Motor neuron (in vitro differentiated cells): Measurements from ENCODE around the gene GREB1. TPM values are rescaled to one million over a fixed set of nuclear protein-coding genes. Genes with fewer than 3 reads are reported as not detected.
A peak's percentile ranks its signal among the peaks of the same experiment; 100 is the strongest.

Source experiments
- ATAC-seq, 8 experiments: fragments of 200-7000 bp; cut with Tn5 transposase; replicated peaks in 6 of 8; 2 replicates each; pipeline ENCODE4 v1.8.0; 2021; ENCODE audit warnings: mild to moderate bottlenecking in 8 of 8, moderate library complexity in 8 of 8
- H3K27ac ChIP-seq, 2 donors: fragments of 250-450 bp; sonication (Bioruptor Pico); 2 replicates each; pipeline ENCODE4 v1.9.0; 2021; ENCODE audit warnings: antibody characterized with exemption in 2 of 2, mild to moderate bottlenecking in 2 of 2, moderate library complexity in 1 of 2
- H3K4me1 ChIP-seq, 2 donors: fragments of 250-450 bp; sonication (Bioruptor Pico); replicated peaks in 1 of 2; 2 replicates each; pipeline ENCODE4 v1.6.1; 2021; ENCODE audit warnings: antibody characterized with exemption in 2 of 2, mild to moderate bottlenecking in 2 of 2, moderate library complexity in 1 of 2
- H3K4me3 ChIP-seq, 5 donors: fragments of 250-450 bp; sonication (Bioruptor Pico); 2 replicates each; pipeline ENCODE4 v1.9.0; 2021; ENCODE audit warnings: antibody characterized with exemption in 5 of 5, mild to moderate bottlenecking in 5 of 5, moderate library complexity in 4 of 5
- WGBS, 10 experiments: fragments of 450-650 bp; shearing (Covaris generic); methylation state at CpG; one replicate each; pipeline ENCODE4 v1.0.0; 2022; 5-methylcytosine and 5-hydroxymethylcytosine counted together
- in situ Hi-C, 9 experiments: fragments of 400-800 bp; cut with MboI; loops; one replicate each; pipeline ENCODE4 v1.15.0; 2021; ENCODE audit warnings: low sequenced_read_pairs in 9 of 9, low pct_unique_long_range_greater_than_20kb in 2 of 9; ENCODE audit not compliant: unreplicated experiment in 9 of 9
- total RNA-seq, 8 experiments: library from RNA; unstranded; fragments of 300-600 nt; gene quantifications; 2 replicates each; pipeline versions ENCODE4 v1.2.3 to v1.2.4, GENCODE V29; 2022

GREB1 gene
- total RNA-seq, 8 experiments from 2014 or later: 1.1 to 78.6 (median 16.0) TPM

- H3K27ac ChIP-seq: no peak overlapping the region
- in situ Hi-C loops: loop anchor here in 3 of 9 experiments (25.0 kb wide), 2 partner anchors 108 to 258 kb away; no protein-coding TSS in a partner anchor
- 40 to 100% (median 65%) methylated on average over 1 to 4 of the region's 13 CpGs; no CpG with 5 or more reads in 3 of the 10 experiments for WGBS, 10 experiments
Observed at GRCh38 chr2:11679486-11680181, 145.8 kb downstream of the GREB1 start.

DNA sequence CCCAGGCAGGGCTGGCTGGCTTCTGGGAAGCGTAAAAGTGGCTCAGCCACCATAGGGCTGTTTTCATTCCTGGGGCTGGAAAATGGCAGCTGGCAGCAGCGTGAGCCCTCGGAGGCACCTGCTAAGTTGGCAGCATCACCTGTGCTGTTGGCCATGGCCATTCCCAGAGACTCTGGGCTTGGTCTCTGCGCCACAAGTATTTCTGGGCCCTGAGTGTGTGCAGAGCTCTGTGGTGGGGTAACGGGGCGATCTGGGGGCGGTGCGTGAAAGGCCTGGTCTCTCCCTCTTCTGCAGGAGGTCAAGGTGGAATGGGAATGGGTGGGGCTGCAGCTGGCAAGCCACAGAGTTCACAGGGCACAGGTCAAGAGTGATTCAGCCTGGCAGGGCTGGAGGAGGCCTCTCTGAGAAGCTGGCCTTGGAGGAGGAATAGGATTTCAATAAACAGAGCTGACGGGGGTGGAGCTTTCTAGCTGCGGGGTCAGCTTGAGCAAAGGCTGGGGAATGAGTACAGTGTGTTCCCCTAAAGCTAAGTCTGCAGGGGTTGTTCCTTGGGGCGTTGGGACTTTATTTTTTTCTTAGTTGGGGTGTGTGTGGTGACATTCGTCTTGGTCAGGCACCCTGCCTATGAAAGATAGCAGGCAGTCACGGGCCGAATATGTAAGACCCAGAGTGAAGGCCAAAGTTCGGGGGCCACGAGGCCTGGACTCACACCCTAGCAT, 146.5 kb downstream of the GREB1 start:
- 50 to 90% (median 72%) methylated on average over 2 to 10 of the region's 16 CpGs; no CpG with 5 or more reads in 4 of the 10 experiments for WGBS, 10 experiments
- no peak for ATAC-seq
- Histone ChIP-seq H3K27ac (no peak overlapping the region), H3K4me3 (no peak overlapping the region), H3K4me1 (peaks cover 0 to 7% of the 10 kb centered on the region in 2 donors)
- in situ Hi-C loops: loop anchor here in 3 of 9 experiments (25.0 kb wide), 2 partner anchors 107 to 257 kb away; no protein-coding TSS in a partner anchor

More at GRCh38 chr2:11679486-11680181, 145.8 kb downstream of the GREB1 start:
- no peak for ATAC-seq
- Histone ChIP-seq H3K4me3 (no peak overlapping the region), H3K4me1 (peaks cover 0 to 7% of the 10 kb centered on the region in 2 donors)

DNA sequence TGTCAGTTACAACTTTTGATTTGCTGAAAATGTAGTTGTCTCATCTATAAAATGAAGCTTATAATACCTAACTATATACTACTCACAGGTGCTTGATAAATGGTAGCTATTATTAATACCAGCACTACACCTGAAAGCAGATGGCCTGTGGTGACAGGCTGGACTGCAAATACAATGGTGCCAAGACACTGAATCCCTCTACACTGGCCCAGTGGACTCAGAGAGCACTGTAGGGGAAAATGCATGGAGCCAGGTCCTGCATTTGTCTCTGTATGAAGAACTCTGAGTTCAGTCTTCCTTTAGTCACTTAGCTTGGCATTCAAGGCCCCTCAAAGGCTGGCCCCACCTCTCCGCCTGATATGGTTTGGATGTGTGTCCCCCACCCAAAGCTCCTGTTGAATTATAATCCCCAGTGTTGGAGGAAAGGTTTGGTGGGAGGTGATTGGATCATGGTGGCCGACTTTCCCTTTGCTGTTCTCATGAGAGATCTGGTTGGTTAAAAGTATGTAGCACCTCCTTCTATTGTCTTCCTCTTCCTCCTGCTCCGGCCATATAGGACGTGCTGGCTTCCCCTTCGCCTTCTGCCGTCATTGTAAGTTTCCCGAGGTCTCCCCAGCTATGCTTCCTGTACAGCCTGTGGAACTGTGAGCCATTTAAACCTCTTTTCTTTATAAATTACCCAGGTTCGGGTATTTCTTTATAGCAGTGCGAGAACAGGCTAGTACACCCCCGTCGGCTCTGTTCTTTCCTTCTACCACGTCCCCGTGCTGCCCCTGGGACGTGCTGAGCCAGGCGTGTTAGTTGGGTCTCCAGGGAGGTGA, 147.3 kb downstream of the GREB1 start:
- 50 to 100% (median 86%) methylated on average over 1 to 15 of the region's 15 CpGs; no CpG with 5 or more reads in 1 of the 10 experiments for WGBS, 10 experiments
- no peak overlapping the region for H3K4me3 ChIP-seq
- H3K27ac ChIP-seq: no peak overlapping the region
- peaks cover 0 to 7% of the 10 kb centered on the region in 2 donors for H3K4me1 ChIP-seq
- ATAC-seq: no peak
- in situ Hi-C loops: loop anchor here in 3 of 9 experiments (25.0 kb wide), 2 partner anchors 106 to 256 kb away; no protein-coding TSS in a partner anchor

DNA sequence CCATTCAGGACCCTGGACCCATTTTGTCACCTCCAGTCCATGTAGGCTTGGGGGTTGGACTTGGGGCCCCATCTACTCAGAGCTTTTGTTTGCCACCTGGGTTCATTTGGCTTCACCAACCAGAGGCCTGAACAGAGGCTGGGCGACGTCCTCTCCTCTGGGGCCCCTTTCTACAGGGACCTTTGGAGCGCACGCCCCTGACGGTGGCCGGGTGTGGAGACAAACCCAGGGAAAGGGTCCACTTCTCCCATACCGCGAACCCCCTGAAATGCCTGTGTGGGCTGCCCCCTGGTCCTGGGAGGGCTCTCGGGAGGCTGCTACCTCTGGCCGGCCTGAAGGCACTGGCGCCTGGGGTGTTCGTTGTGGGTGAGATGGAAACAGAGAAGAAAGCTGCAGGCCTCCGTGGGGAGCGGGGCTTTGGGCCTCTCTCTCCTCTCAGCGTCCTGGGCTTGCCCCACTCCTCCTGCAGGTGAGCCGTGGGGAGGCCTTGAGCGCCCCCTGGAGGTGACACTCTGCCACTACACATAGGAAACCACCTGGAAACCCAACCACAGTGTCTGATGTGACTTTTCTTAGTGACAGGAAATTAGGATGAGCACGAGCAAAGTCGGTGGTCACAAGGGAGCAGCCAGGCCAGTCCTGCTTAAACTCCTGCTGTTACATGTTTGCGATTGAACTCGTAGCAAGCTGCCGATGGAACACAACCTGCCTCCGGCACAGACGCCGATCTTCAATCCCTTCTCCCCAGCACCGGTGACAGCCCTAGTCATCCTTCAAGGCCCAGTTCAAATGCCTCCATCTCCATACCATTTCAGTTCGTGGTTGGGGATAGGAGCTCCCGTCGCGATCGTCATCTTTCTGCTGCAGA, 148.1 kb downstream of the GREB1 start:
- peaks cover 0 to 7% of the 10 kb centered on the region in 2 donors for H3K4me1 ChIP-seq
- WGBS, 10 experiments: 28 to 88% (median 58%) methylated on average over 2 to 8 of the region's 31 CpGs; no CpG with 5 or more reads in 4 of the 10 experiments
- H3K4me3 ChIP-seq: no peak overlapping the region
- in situ Hi-C loops: loop anchor here in 3 of 9 experiments (25.0 kb wide), 2 partner anchors 105 to 255 kb away; no protein-coding TSS in a partner anchor
- H3K27ac ChIP-seq: no peak overlapping the region
- peak in 6 of 8 experiments; percentile 28 to 81 (median 45) for ATAC-seq

DNA sequence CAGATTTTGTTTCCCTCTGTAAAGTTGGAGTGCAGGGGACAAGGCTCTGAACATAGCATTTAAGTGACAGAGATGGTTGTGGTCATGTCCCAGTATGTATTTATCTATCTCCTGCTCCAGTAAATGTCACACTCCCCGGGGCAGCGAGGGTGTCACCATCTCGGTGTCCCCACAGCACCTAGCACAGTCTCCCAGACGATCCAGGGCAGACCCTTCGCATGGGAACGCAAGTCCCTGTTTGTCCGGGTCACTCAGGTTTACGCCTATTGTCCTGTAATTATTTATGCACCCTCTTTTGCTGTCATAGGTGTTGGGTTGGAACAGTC, 148.7 kb downstream of the GREB1 start:
- in situ Hi-C loops: loop anchor here in 3 of 9 experiments (25.0 kb wide), 2 partner anchors 105 to 255 kb away; no protein-coding TSS in a partner anchor
- Histone ChIP-seq H3K4me3 (no peak overlapping the region), H3K27ac (no peak overlapping the region), H3K4me1 (peaks cover 0 to 1% of the 10 kb centered on the region in 2 donors)
- ATAC-seq: no peak
- WGBS, 10 experiments: 0 to 96% (median 63%) methylated on average over 1 to 4 of the region's 8 CpGs; no CpG with 5 or more reads in 5 of the 10 experiments

DNA sequence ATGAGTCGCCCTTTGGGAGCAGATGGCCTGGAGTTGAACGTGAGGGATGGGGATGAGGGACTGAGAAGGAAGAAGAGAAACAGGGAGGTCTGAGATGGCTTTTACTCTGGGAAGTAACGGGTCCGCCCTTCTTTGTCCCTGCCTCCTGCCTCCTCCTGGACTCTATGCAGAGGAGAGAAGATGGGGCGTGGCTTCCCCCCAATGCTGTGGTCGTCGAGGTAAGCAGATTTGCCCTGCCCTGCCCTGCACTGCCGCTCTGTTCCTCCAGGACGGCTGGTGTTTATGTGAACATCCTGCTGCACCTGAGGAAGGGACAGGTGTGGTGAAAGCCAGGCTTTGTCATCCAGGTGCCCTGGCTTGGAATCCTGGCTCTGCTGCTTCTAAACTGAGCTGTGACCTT, 149.6 kb downstream of the GREB1 start:
- Histone ChIP-seq H3K4me1 (peaks cover 0 to 4% of the 10 kb centered on the region in 2 donors), H3K4me3 (no peak overlapping the region), H3K27ac (no peak overlapping the region)
- WGBS, 10 experiments: 15 to 62% (median 40%) methylated on average over 1 to 6 of the region's 9 CpGs; no CpG with 5 or more reads in 3 of the 10 experiments
- in situ Hi-C loops: loop anchor here in 3 of 9 experiments (25.0 kb wide), 2 partner anchors 104 to 254 kb away; no protein-coding TSS in a partner anchor
- no peak for ATAC-seq

- in situ Hi-C loops: loop anchor here in 3 of 9 experiments (25.0 kb wide), 2 partner anchors 103 to 253 kb away; no protein-coding TSS in a partner anchor
- no peak overlapping the region for H3K4me3 ChIP-seq
- ATAC-seq: no peak
- 60 to 93% (median 80%) methylated on average over 1 to 3 of the region's 4 CpGs; no CpG with 5 or more reads in 5 of the 10 experiments for WGBS, 10 experiments
- peaks cover 5 to 8% of the 10 kb centered on the region in 2 donors for H3K4me1 ChIP-seq
- no peak overlapping the region for H3K27ac ChIP-seq
Observed at GRCh38 chr2:11683966-11684365, 150.1 kb downstream of the GREB1 start.

DNA sequence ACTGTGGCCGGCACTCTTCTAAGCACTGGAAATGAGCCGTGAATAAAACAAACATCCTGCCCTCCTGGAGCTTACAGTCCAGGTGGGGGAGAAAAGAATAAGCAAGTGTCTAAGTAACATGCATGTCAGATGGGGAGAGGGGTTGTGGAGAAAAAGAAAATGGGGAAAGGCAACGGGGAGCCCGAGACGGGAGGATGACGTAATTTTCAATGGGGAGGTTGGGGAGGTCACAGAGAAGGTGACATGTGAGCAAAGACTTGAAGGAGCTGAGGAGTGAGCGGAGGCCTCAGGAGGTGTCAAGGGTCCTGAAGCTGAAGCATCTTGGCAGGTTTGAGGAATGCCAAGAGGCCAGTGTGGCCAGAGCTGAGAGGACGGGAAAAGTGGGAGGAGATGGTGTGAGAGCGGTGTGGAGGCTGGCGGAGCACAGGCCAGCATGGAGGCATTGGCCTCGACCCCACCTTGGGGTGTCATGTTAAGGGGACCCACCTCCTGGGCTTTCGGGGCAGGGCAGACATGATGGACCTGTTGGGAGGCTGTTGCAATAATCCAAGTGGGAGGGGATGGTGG, 151.1 kb downstream of the GREB1 start:
- peaks cover 5 to 8% of the 10 kb centered on the region in 2 donors for H3K4me1 ChIP-seq
- no peak overlapping the region for H3K4me3 ChIP-seq
- no peak overlapping the region for H3K27ac ChIP-seq
- peak in 2 of 8 experiments; percentile 29 to 31 for ATAC-seq
- 27 to 100% (median 68%) methylated on average over 1 to 10 of the region's 12 CpGs for WGBS, 10 experiments
- in situ Hi-C loops: loop anchor here in 3 of 9 experiments (5.0 to 25.0 kb wide), 3 partner anchors 97 to 252 kb away; no protein-coding TSS in a partner anchor

GRCh38 chr2:11685906-11686470, 152.1 kb downstream of the GREB1 start:
- Histone ChIP-seq H3K27ac (no peak overlapping the region), H3K4me1 (peaks cover 5 to 8% of the 10 kb centered on the region in 2 donors), H3K4me3 (no peak overlapping the region)
- in situ Hi-C loops: loop anchor here in 3 of 9 experiments (5.0 to 25.0 kb wide), 3 partner anchors 96 to 251 kb away; no protein-coding TSS in a partner anchor
- 14 to 96% (median 83%) methylated on average over 1 to 7 of the region's 10 CpGs for WGBS, 10 experiments
- no peak for ATAC-seq

GRCh38 chr2:11687736-11688135, 153.9 kb downstream of the GREB1 start:
- in situ Hi-C loops: loop anchor here in 3 of 9 experiments (5.0 to 25.0 kb wide), 3 partner anchors 95 to 250 kb away; no protein-coding TSS in a partner anchor
- no peak for ATAC-seq
- no peak overlapping the region for H3K4me3 ChIP-seq
- peaks cover 5 to 8% of the 10 kb centered on the region in 2 donors for H3K4me1 ChIP-seq
- no peak overlapping the region for H3K27ac ChIP-seq
- WGBS, 10 experiments: 17 to 67% (median 63%) methylated on average over 1 to 9 of the region's 9 CpGs; no CpG with 5 or more reads in 7 of the 10 experiments
